Umbilical cord (tissue), 2 donors: ENCODE data around the gene TRPC4AP. TPM values are rescaled to one million over a fixed set of nuclear protein-coding genes. Genes with fewer than 3 reads are reported as not detected.
"Not testable (repeated sequence)": the region's sequence is repeated elsewhere in the genome, so short reads cannot be mapped to it uniquely, and the experiment has no call there.

Experiments
- DNase-seq: peaks from one replicate; pipeline ENCODE4 v3.0.0-alpha.2; 2015; ENCODE audit warnings: low spot score
- total RNA-seq: library from RNA; depleted of rRNA; stranded (reverse); fragments of >200 nt; gene quantifications from one replicate; pipeline ENCODE4 v1.2.3, GENCODE V29; 2014; ENCODE audit warnings: low replicate concordance; ENCODE audit not compliant: insufficient read depth

The TRPC4AP gene
- total RNA-seq, 1 donor from 2014 or later = 49.4 TPM

- no peak for DNase-seq
These were observed 14.3 kb upstream of the TRPC4AP start for GRCh38 chr20:35106827-35107380.

- no peak for DNase-seq
These were observed 12.2 kb upstream of the TRPC4AP start for GRCh38 chr20:35104685-35105295.

DNA sequence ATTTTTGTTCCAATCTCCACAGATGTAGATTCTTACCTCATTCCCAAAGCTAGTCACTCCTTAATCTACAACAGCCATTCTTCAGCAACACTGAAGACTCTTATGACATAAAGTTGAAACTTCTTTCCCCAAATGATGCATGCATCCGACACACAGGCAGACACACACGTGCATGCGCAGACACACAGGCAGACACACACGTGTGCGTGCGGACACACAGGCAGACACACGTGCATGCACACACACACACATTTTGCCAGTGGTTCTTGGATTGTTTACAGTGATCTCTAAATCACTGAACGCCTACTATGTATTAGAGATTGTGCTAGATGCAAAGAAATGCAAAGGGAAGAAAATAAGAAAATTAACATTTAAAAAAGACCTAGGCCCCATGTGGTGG lies 9.0 kb upstream of the TRPC4AP start:
- no peak for DNase-seq

DNA sequence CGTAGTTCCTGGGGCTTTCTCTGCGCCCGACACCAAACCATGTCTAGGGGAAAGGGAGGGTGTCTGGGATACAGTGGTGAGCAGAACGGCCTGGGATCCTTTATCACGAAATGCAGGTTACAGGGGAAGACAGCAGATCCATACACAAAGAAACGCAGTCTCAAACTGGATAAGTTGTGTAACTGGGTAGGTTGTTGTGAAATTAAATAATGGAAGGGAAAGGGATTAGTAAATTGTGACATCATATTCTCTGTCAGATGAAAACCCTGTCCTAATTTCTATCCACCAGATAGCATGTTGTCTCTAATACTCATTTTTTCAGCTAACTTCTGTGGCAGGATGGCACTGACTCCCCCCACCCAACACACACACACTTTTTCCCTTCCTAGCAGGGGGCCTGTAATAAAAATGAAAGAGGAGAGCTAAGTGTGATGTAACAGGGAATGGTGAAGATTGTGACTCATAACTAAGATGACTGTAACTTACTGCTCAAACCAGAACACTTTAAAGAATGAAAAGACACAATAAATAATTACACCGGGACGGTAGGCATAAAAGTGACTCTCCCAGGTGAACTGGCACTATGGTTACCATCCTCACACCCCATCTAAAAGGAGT lies 769 bp upstream of the TRPC4AP start:
- DNase-seq = no peak

GRCh38 chr20:35091816-35092523 lies 637 bp downstream of the TRPC4AP start:
- no peak for DNase-seq

- DNase-seq = no peak
These were observed 4.1 kb downstream of the TRPC4AP start for GRCh38 chr20:35088231-35089145.

DNA sequence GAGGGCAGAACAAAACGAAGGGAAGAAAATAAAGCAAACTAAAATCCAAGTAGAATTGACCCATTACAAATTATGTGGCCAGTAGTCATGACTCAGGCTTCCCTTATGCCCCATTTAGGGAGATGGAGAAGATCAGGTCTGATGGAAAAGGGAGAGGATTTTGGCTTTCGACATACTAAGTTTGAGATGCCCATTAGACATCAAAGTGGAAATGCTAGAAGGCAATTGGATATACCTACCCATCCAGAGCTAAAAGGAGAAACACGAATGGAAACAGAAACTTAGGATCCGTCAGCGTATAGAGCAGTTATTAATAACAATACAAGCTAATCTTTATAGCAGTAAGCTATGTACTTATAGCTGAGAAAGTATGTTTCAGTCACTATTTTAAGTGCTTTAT lies 4.8 kb downstream of the TRPC4AP start:
- no peak for DNase-seq

DNA sequence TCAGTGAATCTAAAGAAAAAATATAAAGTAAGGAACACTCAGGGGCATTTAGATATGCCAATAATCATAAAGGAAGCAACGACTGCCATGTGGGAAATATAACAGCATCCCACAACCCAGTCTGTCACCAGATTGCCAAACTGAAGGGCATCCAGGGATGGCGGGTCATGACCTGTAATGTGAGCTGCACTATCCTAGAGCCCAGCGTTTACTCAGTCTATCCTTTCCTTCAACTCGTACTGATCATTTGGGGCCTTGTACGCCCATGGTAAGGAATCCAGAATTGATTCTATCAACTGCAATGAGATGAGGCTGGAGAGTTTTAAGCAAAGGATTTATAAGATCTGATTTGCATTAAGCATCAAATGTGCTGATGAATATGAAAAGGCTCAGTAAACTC lies 5.3 kb downstream of the TRPC4AP start:
- no peak for DNase-seq

DNA sequence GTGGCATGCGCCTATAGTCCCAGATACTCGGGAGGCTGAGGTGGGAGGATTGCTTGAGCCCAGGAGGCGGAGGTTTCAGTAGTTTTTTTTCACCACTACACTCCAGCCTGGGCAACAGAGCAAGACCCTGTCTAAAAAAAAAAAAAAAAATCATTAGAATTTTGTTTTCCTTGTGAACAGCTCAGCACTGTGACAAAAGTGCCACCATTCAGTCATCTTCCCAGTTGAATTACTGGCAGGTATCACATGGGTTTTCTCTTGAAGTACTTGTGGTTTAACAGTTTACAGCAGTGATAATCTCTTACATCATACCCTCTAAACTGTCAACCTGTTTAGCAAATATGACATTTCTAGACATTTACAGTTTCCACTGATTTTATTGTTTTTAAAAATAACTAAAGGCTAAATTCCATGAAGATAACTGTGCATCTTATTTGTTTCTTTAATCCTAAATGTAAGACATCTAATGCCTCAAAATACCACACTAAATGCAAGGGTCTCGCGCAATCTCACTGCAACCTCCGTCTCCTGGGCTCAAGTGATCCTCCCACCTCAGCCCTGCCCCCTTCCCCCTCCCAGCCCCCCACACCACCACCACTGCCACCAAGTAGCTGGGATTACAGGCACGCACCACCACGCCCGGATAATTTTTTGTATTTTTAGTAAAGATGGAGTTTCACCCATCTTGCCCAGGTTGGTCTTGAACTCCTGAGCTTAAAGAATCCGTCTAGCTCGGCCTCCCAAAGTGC lies 7.0 kb downstream of the TRPC4AP start:
- DNase-seq = no peak

DNA sequence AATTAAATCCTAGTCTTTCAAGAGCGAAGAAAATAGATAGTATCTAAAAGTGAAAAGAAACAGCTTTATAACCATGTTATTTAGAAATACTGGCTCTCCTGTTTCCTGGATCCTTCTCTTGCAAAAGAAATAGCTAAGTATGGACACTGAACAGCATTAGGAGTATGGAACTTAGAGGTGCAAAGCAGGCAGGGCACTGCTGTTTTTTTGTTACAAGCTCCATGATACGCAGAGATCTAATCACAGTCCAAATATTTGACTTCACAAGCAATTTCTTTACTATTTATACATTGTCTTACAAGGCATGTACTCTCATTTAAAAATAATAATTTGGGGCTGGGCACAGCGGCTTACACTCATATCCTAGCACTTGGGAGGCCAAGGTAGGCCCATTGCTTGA lies 7.6 kb downstream of the TRPC4AP start:
- no peak for DNase-seq

- not testable (repeated sequence) for DNase-seq
These were observed 12.3 kb downstream of the TRPC4AP start for GRCh38 chr20:35080348-35080642.

DNA sequence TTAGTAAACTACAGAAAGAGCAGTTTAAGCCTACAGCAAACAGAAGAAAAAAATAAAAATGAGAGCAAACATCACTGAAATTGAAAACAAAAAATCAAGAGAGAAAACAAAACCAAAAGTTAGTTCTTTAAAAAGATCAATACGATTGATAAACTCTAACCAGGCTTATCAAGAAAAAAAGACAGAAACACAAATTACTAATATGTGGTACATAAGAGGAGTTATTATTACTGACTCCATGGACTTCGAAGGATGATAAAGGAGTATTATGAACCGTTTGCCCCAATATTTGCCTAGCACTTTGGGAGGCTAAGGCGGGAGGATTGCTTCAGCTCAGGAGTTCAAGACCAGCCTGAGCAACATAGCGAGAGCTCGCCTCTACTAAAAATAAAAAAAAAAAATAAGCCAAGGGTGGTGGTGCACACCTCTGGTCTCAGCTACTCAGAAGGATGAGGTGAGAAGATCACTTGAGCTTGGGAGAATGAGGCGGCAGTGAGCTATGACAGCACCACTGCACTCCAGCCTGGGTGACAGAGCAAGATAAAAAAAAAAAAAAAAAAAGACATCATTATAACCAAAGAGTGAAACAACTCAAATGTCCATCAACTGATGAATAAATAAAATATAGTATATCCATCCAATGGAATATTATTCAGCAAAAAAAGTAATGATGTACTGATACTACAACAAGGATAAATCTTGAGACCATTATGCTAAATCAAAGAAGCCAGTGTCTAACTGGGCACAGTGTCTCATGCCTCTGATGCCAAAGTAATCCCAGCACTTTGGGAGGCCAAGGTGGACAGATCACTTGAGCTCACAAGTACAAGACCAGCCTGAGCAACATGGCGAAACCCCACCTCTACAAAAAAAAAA lies 12.9 kb downstream of the TRPC4AP start:
- no peak for DNase-seq

DNA sequence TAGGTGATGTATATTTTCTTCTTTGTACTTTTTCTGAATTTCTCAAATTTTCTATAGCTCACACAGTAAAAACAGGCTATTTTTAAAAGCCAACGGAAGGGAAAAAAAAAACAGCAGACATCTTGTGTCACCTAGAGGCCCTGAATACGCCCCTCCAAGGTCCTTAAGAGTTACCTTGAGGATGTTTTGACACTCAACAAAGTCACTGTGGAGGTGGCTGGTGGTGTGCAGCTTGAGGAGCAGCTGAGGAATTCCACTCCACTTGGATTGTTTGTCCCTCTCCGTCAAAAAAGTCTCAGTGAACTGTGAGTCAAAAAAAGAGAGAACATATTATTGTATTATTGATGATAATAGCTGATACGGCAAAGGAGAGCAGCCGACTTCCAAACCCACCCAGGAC lies 14.7 kb downstream of the TRPC4AP start:
- DNase-seq = no peak

DNA sequence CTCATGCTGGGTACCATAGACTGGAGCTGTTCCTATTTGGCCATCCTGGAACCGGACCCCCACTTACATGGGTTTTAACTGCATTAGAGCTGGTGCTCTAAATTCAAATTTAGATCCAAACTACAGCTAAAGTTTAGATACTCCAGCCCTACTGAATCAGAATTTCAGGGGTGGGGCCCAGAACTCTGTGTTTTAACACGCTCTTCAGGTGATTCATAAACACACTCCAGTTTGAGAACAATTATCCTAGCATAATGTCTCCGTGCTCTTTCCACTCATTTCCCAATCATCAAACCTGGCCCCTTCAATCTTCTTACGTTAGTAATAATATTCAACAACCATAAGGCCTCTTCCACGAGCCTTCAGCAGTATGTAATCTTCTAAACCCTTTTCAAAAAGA lies 15.3 kb downstream of the TRPC4AP start:
- no peak for DNase-seq

GRCh38 chr20:35071436-35072153 lies 21.0 kb downstream of the TRPC4AP start:
- DNase-seq = not testable (repeated sequence)

DNA sequence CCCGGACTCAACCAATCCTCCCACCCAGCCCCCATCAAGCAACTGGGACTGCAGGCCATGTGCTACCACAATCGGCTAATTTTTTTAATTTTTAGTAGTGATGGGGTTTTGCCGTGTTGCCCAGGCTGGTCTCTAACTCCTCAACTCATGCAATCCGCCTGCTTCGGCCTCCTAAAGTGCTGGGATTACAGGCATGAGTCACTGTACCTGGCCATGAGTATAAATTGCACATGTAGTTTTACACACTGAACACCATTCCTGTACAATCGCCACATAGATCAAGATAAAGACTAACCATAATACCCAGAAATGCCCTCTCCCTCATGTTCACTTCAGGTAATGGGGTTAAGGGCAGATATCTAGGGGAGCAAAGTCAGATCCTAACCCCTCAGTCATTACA lies 26.4 kb downstream of the TRPC4AP start:
- DNase-seq = no peak

DNA sequence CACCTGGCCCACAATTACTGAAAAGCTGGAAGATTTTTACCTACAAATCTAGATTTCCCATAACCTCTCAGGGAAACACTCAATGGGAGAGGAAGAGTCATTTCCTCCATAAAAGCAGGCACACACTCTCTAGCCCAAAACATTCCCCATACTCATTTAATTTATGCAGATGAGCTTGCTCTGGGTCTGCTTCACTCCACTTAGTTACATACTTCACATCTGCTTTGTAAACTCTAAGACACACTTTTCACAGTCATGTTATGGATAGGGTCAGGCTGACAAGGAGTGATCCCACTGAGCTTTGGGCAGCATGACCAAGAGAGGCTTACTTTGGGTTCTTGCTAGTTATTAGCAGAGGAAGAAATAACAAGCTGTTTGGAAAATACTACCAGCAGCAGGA lies 27.4 kb downstream of the TRPC4AP start:
- no peak for DNase-seq

- no peak for DNase-seq
These were observed 29.4 kb downstream of the TRPC4AP start for GRCh38 chr20:35063168-35063567.

- DNase-seq = no peak
These were observed 30.1 kb downstream of the TRPC4AP start for GRCh38 chr20:35062478-35062877.

DNA sequence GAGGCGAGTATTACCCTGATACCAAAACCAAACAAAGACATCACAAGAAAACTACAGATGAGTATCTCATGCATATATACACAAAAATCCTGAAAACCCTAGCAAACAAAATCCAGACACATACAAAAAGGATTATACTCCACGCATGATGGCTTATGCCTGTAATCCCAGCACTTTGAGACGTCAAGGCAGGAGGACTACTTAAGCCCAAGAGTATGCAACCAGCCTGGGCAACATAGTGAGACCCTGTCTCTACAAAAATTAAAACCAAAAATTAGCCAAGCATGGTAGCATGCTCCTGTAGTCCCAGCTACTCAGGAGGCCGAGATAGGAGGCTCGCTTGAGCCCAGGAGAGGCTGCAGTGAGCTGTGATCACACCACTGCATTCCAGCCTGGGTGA lies 32.4 kb downstream of the TRPC4AP start:
- DNase-seq = no peak
